Panc1 (cell line): ENCODE data around the gene IDH2. TPM values are rescaled to one million over a fixed set of nuclear protein-coding genes. Genes with fewer than 3 reads are reported as not detected.

Experiments used
- ATAC-seq: fragments of 200-7000 bp; cut with Tn5 transposase; 2 replicates; pipeline ENCODE4 v1.9.1; 2020; ENCODE audit warnings: mild to moderate bottlenecking, moderate library complexity
- BruUV-seq: library from RNA; stranded (reverse); fragments of 400-500 nt; replicated peaks from 2 replicates; lab custom pipeline; 2021; lab: Mats Ljungman, UMichigan
- CTCF ChIA-PET: fragments of 300-600 bp; sonication (Branson Sonifier 250); formaldehyde crosslinking; loops from one replicate; lab custom pipeline; 2022; ENCODE audit warnings: antibody characterized with exemption; lab: Charles Lee
- POLR2A ChIA-PET: fragments of 300-600 bp; sonication (Branson Sonifier 250); formaldehyde crosslinking; loops from one replicate; lab custom pipeline; 2022; ENCODE audit warnings: antibody characterized with exemption; lab: Charles Lee
- DNase-seq: peaks from one replicate; pipeline ENCODE4 v3.0.0-alpha.2; 2010; ENCODE audit warnings: low read depth, low spot score
- H3K27ac ChIP-seq: 2 replicates; pipeline ENCODE4 v1.5.1; 2011; ENCODE audit warnings: mild to moderate bottlenecking, low read length, inconsistent platforms
- H3K27me3 ChIP-seq: fragments of 200-500 bp; sonication (Bioruptor generic); 2 replicates; pipeline ENCODE4 v1.6.0; 2014; ENCODE audit warnings: low read length, inconsistent platforms; ENCODE audit not compliant: control insufficient read depth, insufficient read depth
- H3K36me3 ChIP-seq: fragments of 200-500 bp; sonication (Bioruptor generic); 2 replicates; pipeline ENCODE4 v1.5.1; 2014; ENCODE audit warnings: inconsistent platforms, mild to moderate bottlenecking, low read length, moderate library complexity; ENCODE audit not compliant: control insufficient read depth, insufficient read depth
- H3K4me1 ChIP-seq: 2 replicates; pipeline ENCODE4 v1.5.1; 2011; ENCODE audit warnings: inconsistent platforms, mild to moderate bottlenecking, low read length, moderate library complexity; ENCODE audit not compliant: control insufficient read depth, insufficient read depth
- H3K4me3 ChIP-seq, 2 experiments: 2 replicates each; pipeline ENCODE4 v1.5.1; 2011 to 2012; ENCODE audit warnings: low read depth in 2 of 2, low read length in 2 of 2, mild to moderate bottlenecking in 2 of 2, inconsistent platforms in 1 of 2, moderate library complexity in 1 of 2
- H3K9me3 ChIP-seq: fragments of 200-500 bp; sonication (Bioruptor generic); 2 replicates; pipeline ENCODE4 v1.5.1; 2014; ENCODE audit warnings: low read depth, mild to moderate bottlenecking, inconsistent platforms, low read length, moderate library complexity; ENCODE audit not compliant: control insufficient read depth, insufficient read depth
- POLR2AphosphoS5 ChIP-seq: IDR thresholded peaks from 2 replicates; pipeline ENCODE4 v1.6.1; 2012; ENCODE audit warnings: mild to moderate bottlenecking, low read depth, low read length, moderate library complexity
- REST ChIP-seq, 2 experiments: IDR thresholded peaks; 2 replicates each; pipeline ENCODE4 v1.6.1; 2011 to 2012; ENCODE audit warnings: low read depth in 2 of 2, control low read depth in 1 of 2, low read length in 1 of 2, mild to moderate bottlenecking in 1 of 2, moderate library complexity in 1 of 2; ENCODE audit not compliant: insufficient read depth in 1 of 2
- SIN3A ChIP-seq: IDR thresholded peaks from 2 replicates; pipeline ENCODE4 v1.6.1; 2012; ENCODE audit warnings: low read depth, mild to moderate bottlenecking, low read length, moderate library complexity, borderline replicate concordance; ENCODE audit not compliant: insufficient read depth
- TCF7L2 ChIP-seq: IDR thresholded peaks from 2 replicates; pipeline ENCODE4 v1.6.1; 2011; ENCODE audit warnings: mild to moderate bottlenecking, low read depth, low read length, inconsistent platforms
- in situ Hi-C: cut with HindIII; loops from 2 replicates; pipeline ENCODE4 v1.10.0; 2016; ENCODE audit warnings: low sequenced_read_pairs, low pct_unique_long_range_greater_than_20kb
- intact Hi-C: fragments of 100-400 bp; cut with micrococcal nuclease; formaldehyde crosslinking; loops from one replicate; pipeline ENCODE4 v1.10.0; 2022; ENCODE audit not compliant: unreplicated experiment
- total RNA-seq: library from RNA; stranded (reverse); gene quantifications from one replicate; pipeline ENCODE4 v1.2.1, GENCODE V29; 2021; ENCODE audit not compliant: unreplicated experiment
- TF ChIP-seq, protein P1 (sequence below): fragments of 450-650 bp; IDR thresholded peaks from 2 replicates; pipeline ENCODE4 v1.5.1; 2017; ENCODE audit warnings: mild to moderate bottlenecking

IDH2 gene
- total RNA-seq, 1 experiment from 2014 or later, result 197 TPM

DNA sequence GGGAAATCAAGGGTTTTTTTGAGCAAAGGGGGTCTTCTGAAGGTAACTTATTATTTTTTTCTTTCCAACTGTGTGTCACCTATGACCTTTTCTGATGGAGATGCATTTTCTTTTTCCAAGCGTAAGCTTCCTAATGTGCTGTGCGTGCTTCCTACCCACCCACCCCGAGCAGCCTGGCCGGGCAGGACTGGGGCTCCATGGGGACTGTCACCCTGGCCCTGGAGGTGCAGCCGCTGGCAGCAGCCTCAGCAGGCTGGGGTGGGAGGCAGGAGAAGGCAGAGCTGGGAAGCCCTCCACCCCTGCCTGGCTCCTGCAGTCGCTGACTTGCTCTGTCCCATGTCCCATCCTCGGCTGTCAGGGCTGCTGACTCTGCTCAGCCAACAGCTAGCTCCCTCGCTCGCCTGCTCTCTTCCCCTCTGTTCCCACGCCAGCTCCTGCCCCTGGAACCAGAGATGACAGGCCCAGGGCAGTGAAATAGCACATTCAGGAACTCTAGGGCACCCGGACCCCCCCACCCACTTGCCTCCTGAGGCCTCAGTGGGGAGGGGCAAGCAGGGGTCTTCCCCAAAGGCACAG lies 21.4 kb downstream of the IDH2 start:
- H3K4me1 ChIP-seq, result no peaks in the 10 kb centered on the region; the same call in 1 of the 2 replicates
- intact Hi-C loops, result no loop called here
- no peaks in the 10 kb centered on the region for H3K27me3 ChIP-seq
- H3K4me3 ChIP-seq, result no peak overlapping the region
- CTCF ChIA-PET, result no interaction called here
- ATAC-seq (peak; percentile 56), DNase-seq (no peak)
- no peak overlapping the region for H3K27ac ChIP-seq
- in situ Hi-C loops, result no loop called here
- no peaks in the 10 kb centered on the region for H3K9me3 ChIP-seq
- BruUV-seq, result no TSS peak
- POLR2A ChIA-PET, result no interaction called here
- H3K36me3 ChIP-seq, result 0 out of 2 replicates have a peak, but pooled peaks cover 2% of the 10 kb centered on the region
- no peak for TF ChIP-seq TCF7L2
- no peak for TF ChIP-seq REST (IDR thresholded peaks at IDR 0.05; ENCODE audit: insufficient read depth in 1 of 2, low read depth in 2 of 2, low read length in 1 of 2)

DNA sequence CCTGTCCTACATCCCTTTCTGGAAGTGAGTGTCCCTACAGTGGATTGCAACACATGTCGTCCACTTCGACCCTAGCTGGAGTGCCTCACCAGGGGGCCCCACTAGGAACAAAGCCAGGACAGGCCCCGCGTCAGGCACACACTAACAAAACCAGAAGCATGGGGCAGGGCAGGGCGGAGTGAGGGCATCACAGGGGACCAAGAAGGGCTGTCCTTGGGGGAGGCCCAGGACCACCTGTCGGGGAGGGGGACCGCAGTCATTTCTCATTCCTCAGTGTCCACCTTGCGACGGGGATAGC lies 21.9 kb downstream of the IDH2 start:
- DNase-seq (no peak), ATAC-seq (no peak)
- intact Hi-C loops, result no loop called here
- H3K4me1 ChIP-seq, result no peaks in the 10 kb centered on the region; the same call in 1 of the 2 replicates
- H3K36me3 ChIP-seq, result 0 out of 2 replicates have a peak, but pooled peaks cover 2% of the 10 kb centered on the region
- H3K4me3 ChIP-seq, result no peak overlapping the region
- ChIA-PET CTCF (no interaction called here), POLR2A (interaction anchor here (0.6 kb wide), 1 partner anchor 9 kb away, joined by 5 read pairs; no protein-coding TSS in a partner anchor)
- no peaks in the 10 kb centered on the region for H3K9me3 ChIP-seq
- no peaks in the 10 kb centered on the region for H3K27me3 ChIP-seq
- no peak for TF ChIP-seq TCF7L2
- no peak for TF ChIP-seq REST (IDR thresholded peaks at IDR 0.05; ENCODE audit: insufficient read depth in 1 of 2, low read depth in 2 of 2, low read length in 1 of 2)
- TF ChIP-seq, protein P1, sequence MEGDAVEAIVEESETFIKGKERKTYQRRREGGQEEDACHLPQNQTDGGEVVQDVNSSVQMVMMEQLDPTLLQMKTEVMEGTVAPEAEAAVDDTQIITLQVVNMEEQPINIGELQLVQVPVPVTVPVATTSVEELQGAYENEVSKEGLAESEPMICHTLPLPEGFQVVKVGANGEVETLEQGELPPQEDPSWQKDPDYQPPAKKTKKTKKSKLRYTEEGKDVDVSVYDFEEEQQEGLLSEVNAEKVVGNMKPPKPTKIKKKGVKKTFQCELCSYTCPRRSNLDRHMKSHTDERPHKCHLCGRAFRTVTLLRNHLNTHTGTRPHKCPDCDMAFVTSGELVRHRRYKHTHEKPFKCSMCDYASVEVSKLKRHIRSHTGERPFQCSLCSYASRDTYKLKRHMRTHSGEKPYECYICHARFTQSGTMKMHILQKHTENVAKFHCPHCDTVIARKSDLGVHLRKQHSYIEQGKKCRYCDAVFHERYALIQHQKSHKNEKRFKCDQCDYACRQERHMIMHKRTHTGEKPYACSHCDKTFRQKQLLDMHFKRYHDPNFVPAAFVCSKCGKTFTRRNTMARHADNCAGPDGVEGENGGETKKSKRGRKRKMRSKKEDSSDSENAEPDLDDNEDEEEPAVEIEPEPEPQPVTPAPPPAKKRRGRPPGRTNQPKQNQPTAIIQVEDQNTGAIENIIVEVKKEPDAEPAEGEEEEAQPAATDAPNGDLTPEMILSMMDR, result no peak
- no peak for TF ChIP-seq SIN3A
- no peak for TF ChIP-seq POLR2AphosphoS5
- BruUV-seq, result no TSS peak
- H3K27ac ChIP-seq, result no peak overlapping the region
- in situ Hi-C loops, result no loop called here
